ENCODE data around the gene FOXN1. TPM values are rescaled to one million over a fixed set of nuclear protein-coding genes. Genes with fewer than 3 reads are reported as not detected.

The FOXN1 gene
- total RNA-seq, 1 experiment from 2014 or later: not detected

GRCh38 chr17:28468781-28469180 lies 37.4 kb upstream of the FOXN1 start:
- intact Hi-C loops (cut with micrococcal nuclease): no loop called here

DNA sequence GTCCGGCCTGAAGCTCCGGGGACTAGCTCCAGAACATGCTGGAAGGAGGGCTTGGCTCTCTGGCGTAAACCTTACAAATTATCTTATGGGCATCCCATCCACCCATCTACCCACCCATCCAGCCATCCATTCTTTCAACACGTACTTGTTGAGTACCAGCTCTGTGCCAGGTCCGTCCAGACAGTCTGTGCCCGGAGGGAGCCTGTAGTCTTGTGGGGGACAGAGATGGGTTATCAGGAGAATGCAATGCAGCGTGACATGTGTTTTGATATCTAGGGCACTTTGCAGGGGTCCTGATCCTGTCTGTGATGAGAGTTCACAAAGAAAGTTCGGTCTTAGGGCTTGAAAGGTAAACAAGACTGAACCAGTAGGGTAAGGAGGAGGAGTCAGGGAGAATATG lies 36.8 kb upstream of the FOXN1 start:
- no peak for TF ChIP-seq CTCF (IDR thresholded peaks at IDR 0.05; ENCODE audit: unreplicated experiment)
- no peaks in the 10 kb centered on the region for H3K36me3 Mint-ChIP-seq (ENCODE audit: insufficient read depth, unreplicated experiment)
- intact Hi-C loops (cut with micrococcal nuclease): no loop called here
- DNase-seq (ENCODE audit: unreplicated experiment): no peak
- peaks cover 11% of the 10 kb centered on the region for H3K27me3 Mint-ChIP-seq (ENCODE audit: insufficient read depth, unreplicated experiment)
- H3K4me1 Mint-ChIP-seq (ENCODE audit: insufficient read depth, unreplicated experiment): peaks cover 19% of the 10 kb centered on the region
- H3K27ac Mint-ChIP-seq (ENCODE audit: low read depth, unreplicated experiment): no peak overlapping the region
- CTCF ChIA-PET: interaction anchor here (0.6 kb wide), 2 partner anchors 237 to 364 kb away, joined by 3 read pairs; no protein-coding TSS in a partner anchor
- BruUV-seq (replicated peaks): no TSS peak
- POLR2A ChIA-PET: interaction anchor here (0.7 kb wide), 1 partner anchor 14 kb away, joined by 3 read pairs; no protein-coding TSS in a partner anchor
- no peaks in the 10 kb centered on the region for H3K9me3 Mint-ChIP-seq (ENCODE audit: unreplicated experiment)
- no peak overlapping the region for H3K4me3 Mint-ChIP-seq (ENCODE audit: unreplicated experiment)

More at GRCh38 chr17:28468781-28469180, 37.4 kb upstream of the FOXN1 start:
- H3K4me3 Mint-ChIP-seq (ENCODE audit: unreplicated experiment): no peak overlapping the region
- peaks cover 11% of the 10 kb centered on the region for H3K27me3 Mint-ChIP-seq (ENCODE audit: insufficient read depth, unreplicated experiment)
- H3K4me1 Mint-ChIP-seq (ENCODE audit: insufficient read depth, unreplicated experiment): peaks cover 19% of the 10 kb centered on the region
- no peaks in the 10 kb centered on the region for H3K36me3 Mint-ChIP-seq (ENCODE audit: insufficient read depth, unreplicated experiment)
- BruUV-seq (replicated peaks): no TSS peak
- no peaks in the 10 kb centered on the region for H3K9me3 Mint-ChIP-seq (ENCODE audit: unreplicated experiment)
- no peak for TF ChIP-seq CTCF (IDR thresholded peaks at IDR 0.05; ENCODE audit: unreplicated experiment)
- H3K27ac Mint-ChIP-seq (ENCODE audit: low read depth, unreplicated experiment): no peak overlapping the region
- DNase-seq (ENCODE audit: unreplicated experiment): no peak
- ChIA-PET CTCF (interaction anchor here (0.6 to 1.0 kb wide), 4 partner anchors 144 to 364 kb away, joined by 3 read pairs; no protein-coding TSS in a partner anchor), POLR2A (no interaction called here)

- CTCF ChIA-PET: no interaction called here
- POLR2A ChIA-PET: interaction anchor here (0.6 to 1.4 kb wide), 3 partner anchors 34 to 113 kb away, joined by 3 to 4 read pairs (median 4); partner anchors contain the start of gene POLDIP2
- peaks cover 10% of the 10 kb centered on the region for H3K27me3 Mint-ChIP-seq (ENCODE audit: insufficient read depth, unreplicated experiment)
- H3K9me3 Mint-ChIP-seq (ENCODE audit: unreplicated experiment): no peaks in the 10 kb centered on the region
- no peaks in the 10 kb centered on the region for H3K36me3 Mint-ChIP-seq (ENCODE audit: insufficient read depth, unreplicated experiment)
- BruUV-seq (replicated peaks): no TSS peak
- intact Hi-C loops (cut with micrococcal nuclease): no loop called here
- H3K27ac Mint-ChIP-seq (ENCODE audit: low read depth, unreplicated experiment): no peak overlapping the region
- peaks cover 19% of the 10 kb centered on the region for H3K4me1 Mint-ChIP-seq (ENCODE audit: insufficient read depth, unreplicated experiment)
- no peak for TF ChIP-seq CTCF (IDR thresholded peaks at IDR 0.05; ENCODE audit: unreplicated experiment)
- DNase-seq (ENCODE audit: unreplicated experiment): no peak
- H3K4me3 Mint-ChIP-seq (ENCODE audit: unreplicated experiment): no peak overlapping the region
These were observed 35.8 kb upstream of the FOXN1 start for GRCh38 chr17:28470266-28470913.

DNA sequence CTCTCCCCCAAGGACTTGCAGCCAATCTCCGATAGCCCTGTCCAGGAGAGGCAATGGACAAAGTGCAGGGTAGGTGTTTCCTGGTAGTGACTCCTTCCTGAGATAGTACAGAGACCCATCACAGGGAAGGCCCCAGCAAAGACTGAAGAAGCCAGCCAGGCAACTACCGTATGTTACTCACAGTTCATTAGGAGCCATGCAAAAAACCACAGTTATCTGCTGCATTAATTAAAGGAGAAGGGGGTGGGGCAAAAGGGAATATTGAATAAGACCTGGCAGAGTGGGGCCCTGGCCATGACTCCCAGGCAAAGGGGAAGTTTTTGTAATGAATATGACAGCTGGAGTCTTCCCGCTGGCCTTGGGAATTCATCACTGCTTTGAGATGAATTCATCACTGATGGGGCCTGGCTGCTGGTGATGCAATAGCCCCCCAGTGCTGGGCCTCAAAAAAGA lies 35.2 kb upstream of the FOXN1 start:
- no TSS peak for BruUV-seq (replicated peaks)
- Mint-ChIP-seq H3K36me3 (ENCODE audit: insufficient read depth, unreplicated experiment) (no peaks in the 10 kb centered on the region), H3K4me3 (ENCODE audit: unreplicated experiment) (no peak overlapping the region), H3K9me3 (ENCODE audit: unreplicated experiment) (no peaks in the 10 kb centered on the region), H3K27ac (ENCODE audit: low read depth, unreplicated experiment) (no peak overlapping the region), H3K27me3 (ENCODE audit: insufficient read depth, unreplicated experiment) (peaks cover 5% of the 10 kb centered on the region), H3K4me1 (ENCODE audit: insufficient read depth, unreplicated experiment) (peaks cover 19% of the 10 kb centered on the region)
- no peak for DNase-seq (ENCODE audit: unreplicated experiment)
- intact Hi-C loops (cut with micrococcal nuclease): no loop called here
- ChIA-PET POLR2A (interaction anchor here (0.6 to 1.4 kb wide), 3 partner anchors 19 to 91 kb away, joined by 3 to 4 read pairs (median 3); no protein-coding TSS in a partner anchor), CTCF (interaction anchor here (0.6 to 2.8 kb wide), 2 partner anchors 16 to 63 kb away, joined by 4 to 5 read pairs; no protein-coding TSS in a partner anchor)
- TF ChIP-seq CTCF (IDR thresholded peaks at IDR 0.05; ENCODE audit: unreplicated experiment): no peak
